ENCODE measurements around the gene NR5A2.
"Not testable (repeated sequence)": the region's sequence is repeated elsewhere in the genome, so short reads cannot be mapped to it uniquely, and the experiment has no call there.

The NR5A2 gene

DNA sequence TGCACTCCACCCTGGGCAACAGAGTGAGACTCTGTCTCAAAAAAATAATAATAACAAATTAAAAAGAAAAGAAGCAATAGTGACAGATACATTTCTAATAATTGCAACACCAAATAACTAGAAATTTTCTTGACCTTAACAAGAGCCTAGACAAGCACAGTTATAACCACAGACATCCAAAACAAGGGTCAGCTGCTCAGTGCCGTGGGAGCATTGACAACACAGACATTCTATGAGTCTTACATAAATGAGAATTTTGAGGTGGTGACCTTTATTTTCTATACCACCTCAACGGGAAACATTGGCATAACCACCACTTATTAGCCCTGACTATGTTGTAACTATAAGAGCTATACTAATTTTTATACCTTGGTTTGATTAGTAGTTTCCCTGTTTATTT is 156.1 kb downstream of the NR5A2 start:
- no peaks in the 10 kb centered on the region for H3K4me1 Mint-ChIP-seq
- no peak for DNase-seq
- H3K27me3 Mint-ChIP-seq, result peaks cover 15% of the 10 kb centered on the region
- no peak overlapping the region for H3K27ac Mint-ChIP-seq
- peaks cover 2% of the 10 kb centered on the region for H3K36me3 Mint-ChIP-seq
- no peak overlapping the region for H3K4me3 Mint-ChIP-seq
- no peaks in the 10 kb centered on the region for H3K9me3 Mint-ChIP-seq
- CTCF ChIA-PET, result no interaction called here

DNA sequence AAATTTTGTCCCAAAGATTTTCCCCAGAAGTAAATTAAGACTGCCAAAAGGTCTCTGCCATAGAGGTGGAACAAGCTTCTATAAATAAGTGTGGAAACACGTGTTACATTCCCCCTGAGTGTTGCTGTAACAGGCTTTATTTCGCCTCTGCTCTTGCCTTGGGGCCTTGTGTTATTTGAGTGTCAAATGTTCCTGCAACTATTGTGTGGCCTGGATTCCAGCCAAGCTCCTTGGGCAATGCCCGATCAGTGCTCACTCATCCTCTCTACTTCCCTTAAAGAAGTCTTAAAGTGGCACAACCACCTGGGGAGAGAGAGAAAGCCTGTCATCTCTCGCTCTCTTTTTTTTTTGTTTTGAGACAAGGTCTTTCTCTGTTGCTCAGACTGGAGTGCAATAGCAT is 156.7 kb downstream of the NR5A2 start:
- Mint-ChIP-seq H3K27ac (no peak overlapping the region), H3K9me3 (no peaks in the 10 kb centered on the region), H3K36me3 (peaks cover 2% of the 10 kb centered on the region), H3K4me1 (no peaks in the 10 kb centered on the region), H3K27me3 (peaks cover 15% of the 10 kb centered on the region), H3K4me3 (no peak overlapping the region)
- CTCF ChIA-PET, result no interaction called here
- no peak for DNase-seq

DNA sequence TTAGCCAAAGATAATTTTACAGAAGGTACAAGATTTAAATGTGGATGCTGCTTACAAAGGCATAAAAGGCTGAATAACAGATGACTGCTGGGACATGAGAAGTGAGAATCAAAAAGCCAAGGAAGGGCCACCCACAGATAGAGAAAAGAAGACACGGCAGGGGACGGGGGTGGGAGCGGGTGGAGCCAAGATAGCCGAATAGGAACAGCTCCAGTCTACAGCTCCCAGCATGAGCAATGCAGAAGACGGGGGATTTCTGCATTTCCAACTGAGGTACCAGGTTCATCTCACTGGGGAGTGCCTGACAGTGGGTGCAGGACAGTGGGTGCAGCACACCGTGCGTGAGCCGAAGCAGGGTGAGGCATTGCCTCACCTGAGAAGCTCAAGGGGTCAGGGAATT is 157.7 kb downstream of the NR5A2 start:
- H3K27ac Mint-ChIP-seq, DNase-seq, CTCF ChIA-PET, H3K4me1 Mint-ChIP-seq, H3K36me3 Mint-ChIP-seq, H3K4me3 Mint-ChIP-seq, H3K9me3 Mint-ChIP-seq: not testable (repeated sequence)
- H3K27me3 Mint-ChIP-seq, result peaks cover 13% of the 10 kb centered on the region

DNA sequence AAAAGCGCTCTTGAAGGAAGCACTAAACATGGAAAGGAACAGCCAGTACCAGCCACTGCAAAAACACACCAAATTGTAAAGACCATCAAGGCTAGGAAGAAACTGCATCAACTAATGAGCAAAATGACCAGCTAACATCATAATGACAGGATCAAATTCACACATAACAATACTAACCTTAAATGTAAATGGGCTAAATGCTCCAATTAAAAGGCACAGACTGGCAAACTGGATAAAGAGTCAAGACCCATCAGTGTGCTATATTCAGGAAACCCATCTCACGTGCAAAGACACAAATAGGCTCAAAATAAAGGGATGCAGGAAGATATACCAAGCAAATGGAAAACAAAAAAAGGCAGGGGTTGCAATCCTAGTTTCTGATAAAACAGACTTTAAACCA is 159.8 kb downstream of the NR5A2 start:
- H3K4me3 Mint-ChIP-seq, CTCF ChIA-PET, H3K4me1 Mint-ChIP-seq, H3K27me3 Mint-ChIP-seq, H3K9me3 Mint-ChIP-seq, H3K27ac Mint-ChIP-seq, H3K36me3 Mint-ChIP-seq, DNase-seq: not testable (repeated sequence)

DNA sequence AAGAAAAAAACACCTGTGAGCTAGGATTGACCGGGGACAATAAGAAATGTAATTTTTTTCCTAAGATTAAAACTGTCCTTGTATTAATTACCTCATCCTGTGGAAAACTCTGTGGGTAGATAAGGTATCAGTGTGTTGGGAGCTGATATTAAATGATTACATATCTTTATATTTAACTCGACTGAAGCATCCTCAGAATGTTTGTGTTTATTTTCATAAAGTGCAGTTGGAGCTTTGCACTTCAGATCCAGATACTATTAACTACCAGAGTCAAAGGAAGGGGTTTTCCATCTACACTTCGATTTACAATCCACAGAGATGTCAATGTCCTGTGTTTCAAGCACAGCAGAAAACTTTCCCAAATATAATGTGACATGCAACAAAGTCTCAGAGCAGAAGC is 164.5 kb downstream of the NR5A2 start:
- Mint-ChIP-seq H3K9me3 (peaks cover 2% of the 10 kb centered on the region), H3K4me1 (no peaks in the 10 kb centered on the region), H3K4me3 (no peak overlapping the region), H3K27ac (no peak overlapping the region), H3K27me3 (no peaks in the 10 kb centered on the region), H3K36me3 (no peaks in the 10 kb centered on the region)
- CTCF ChIA-PET, result no interaction called here
- DNase-seq, result no peak

DNA sequence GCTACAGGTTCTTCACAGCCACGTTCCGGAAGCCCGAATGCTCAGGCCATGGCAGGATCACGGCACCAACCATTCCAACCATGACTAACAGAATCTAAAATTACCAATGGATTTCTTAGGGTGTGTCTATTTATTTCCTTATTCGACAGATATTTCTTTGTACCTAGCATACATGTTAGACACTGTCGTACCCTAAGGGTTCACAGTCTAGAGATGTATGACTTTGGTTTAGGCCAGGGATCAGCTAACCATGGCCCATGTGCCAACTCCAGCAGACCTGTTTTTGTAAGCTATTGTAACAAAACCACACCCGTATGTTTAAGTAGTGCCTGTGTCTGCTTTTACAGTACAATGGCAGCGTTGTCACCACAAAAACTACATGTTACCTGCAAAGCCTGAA is 167.0 kb downstream of the NR5A2 start:
- Mint-ChIP-seq H3K36me3 (no peaks in the 10 kb centered on the region), H3K27me3 (peaks cover 5% of the 10 kb centered on the region), H3K4me3 (no peak overlapping the region), H3K27ac (no peak overlapping the region), H3K4me1 (no peaks in the 10 kb centered on the region), H3K9me3 (peaks cover 2% of the 10 kb centered on the region)
- CTCF ChIA-PET, result no interaction called here
- DNase-seq, result no peak

DNA sequence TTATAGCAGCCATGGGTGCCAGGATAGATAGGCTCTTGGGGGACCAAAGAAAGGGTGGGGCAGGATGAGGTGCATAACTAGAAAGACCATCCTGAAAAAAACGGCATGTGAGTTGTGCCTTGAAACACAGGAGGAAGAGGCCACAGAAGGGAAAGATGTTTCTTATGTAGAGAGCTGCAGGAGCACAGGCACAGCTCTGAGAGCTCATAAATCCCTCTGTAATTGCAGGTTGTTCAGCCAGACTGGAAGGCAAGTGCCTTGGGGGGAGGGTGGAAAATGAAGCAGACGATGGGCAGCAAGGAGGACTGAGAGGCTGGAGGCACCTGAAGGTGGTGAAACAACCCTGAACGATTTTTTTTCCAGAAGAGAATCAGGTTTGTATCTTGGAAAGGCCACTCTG is 170.7 kb downstream of the NR5A2 start:
- DNase-seq, result no peak
- Mint-ChIP-seq H3K4me1 (no peaks in the 10 kb centered on the region), H3K4me3 (no peak overlapping the region), H3K9me3 (no peaks in the 10 kb centered on the region), H3K36me3 (no peaks in the 10 kb centered on the region), H3K27me3 (peaks cover 15% of the 10 kb centered on the region), H3K27ac (no peak overlapping the region)
- CTCF ChIA-PET, result no interaction called here

DNA sequence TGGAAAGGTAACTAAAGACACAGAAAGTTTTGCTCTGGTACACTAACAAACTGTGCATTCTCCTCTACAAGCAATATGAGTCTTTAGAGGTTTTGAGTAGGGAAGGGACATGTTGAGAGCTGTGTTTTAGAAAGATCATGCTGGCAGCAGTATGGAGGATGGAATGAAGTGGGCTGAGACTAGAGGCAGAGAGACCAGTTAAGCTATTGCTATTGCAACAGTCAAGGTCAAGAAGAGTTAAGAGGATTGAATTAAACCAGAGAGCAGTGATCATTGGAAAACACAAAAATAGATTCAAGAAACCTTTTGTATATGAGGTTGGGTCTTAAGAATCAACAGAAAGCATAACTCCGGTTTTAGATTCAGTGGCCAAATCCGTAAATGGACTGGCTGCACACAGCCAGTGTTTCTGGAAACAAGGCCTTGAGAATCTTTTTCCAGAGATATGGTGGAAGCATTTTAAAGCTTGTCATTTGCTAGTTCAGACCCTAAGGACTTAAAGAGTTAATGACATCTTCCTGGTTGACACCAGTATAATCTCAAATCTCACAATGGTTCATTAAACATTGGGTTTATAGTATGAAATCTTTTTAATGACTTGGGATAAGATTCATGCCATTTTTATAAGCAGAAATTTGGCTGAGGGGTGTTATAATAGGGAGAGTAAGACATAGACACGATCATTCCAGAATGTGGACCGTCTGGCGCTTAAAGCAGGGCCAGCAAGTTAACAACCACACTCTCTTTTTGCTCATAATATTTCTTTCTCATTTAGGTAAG is 177.9 kb downstream of the NR5A2 start:
- no peaks in the 10 kb centered on the region for H3K36me3 Mint-ChIP-seq
- CTCF ChIA-PET, result no interaction called here
- peaks cover 10% of the 10 kb centered on the region for H3K27me3 Mint-ChIP-seq
- no peaks in the 10 kb centered on the region for H3K4me1 Mint-ChIP-seq
- no peaks in the 10 kb centered on the region for H3K9me3 Mint-ChIP-seq
- DNase-seq, result no peak
- no peak overlapping the region for H3K27ac Mint-ChIP-seq
- H3K4me3 Mint-ChIP-seq, result no peak overlapping the region

DNA sequence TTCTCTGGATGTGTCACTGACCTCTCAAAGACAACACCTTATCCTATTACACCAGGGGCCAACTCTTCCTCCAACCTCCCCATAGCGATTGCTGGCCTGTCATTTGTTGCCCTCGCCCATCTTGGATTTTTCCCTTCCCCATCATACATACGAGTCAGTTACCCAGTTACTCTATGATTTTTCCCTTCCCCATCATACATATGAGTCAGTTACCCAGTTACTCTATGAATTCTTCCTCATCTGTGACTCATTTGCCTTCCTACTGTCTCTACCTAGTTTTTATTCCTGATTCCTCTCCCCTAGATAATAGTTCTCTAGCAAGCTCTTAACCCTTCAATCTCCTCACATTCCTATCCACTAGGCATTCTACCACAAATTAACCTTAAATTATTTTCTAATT is 178.8 kb downstream of the NR5A2 start:
- Mint-ChIP-seq H3K27me3 (peaks cover 6% of the 10 kb centered on the region), H3K4me3 (no peak overlapping the region), H3K4me1 (no peaks in the 10 kb centered on the region), H3K27ac (no peak overlapping the region), H3K36me3 (no peaks in the 10 kb centered on the region), H3K9me3 (no peaks in the 10 kb centered on the region)
- no peak for DNase-seq
- CTCF ChIA-PET, result no interaction called here

DNA sequence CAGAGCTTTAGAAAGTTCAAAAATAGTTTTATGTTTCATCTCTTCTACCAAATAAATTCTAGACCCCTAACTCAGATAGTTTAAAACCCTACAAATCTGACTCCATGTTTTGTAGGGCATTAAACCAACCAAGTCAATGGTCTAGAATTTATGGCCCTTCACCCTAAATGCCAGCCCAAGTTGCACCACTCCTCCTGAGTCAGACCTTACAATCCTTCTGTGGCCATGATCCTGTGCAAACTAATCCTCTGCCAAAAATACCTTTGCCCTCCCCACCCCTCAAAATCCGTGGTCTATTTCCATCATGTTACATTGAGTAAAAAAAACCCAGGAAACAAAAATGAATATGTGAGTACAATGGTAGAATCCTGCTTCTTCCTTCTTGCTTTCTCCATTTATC is 179.3 kb downstream of the NR5A2 start:
- H3K9me3 Mint-ChIP-seq, result no peaks in the 10 kb centered on the region
- no peaks in the 10 kb centered on the region for H3K4me1 Mint-ChIP-seq
- H3K4me3 Mint-ChIP-seq, result no peak overlapping the region
- H3K27me3 Mint-ChIP-seq, result peaks cover 6% of the 10 kb centered on the region
- DNase-seq, result no peak
- no peaks in the 10 kb centered on the region for H3K36me3 Mint-ChIP-seq
- no peak overlapping the region for H3K27ac Mint-ChIP-seq
- CTCF ChIA-PET, result no interaction called here

DNA sequence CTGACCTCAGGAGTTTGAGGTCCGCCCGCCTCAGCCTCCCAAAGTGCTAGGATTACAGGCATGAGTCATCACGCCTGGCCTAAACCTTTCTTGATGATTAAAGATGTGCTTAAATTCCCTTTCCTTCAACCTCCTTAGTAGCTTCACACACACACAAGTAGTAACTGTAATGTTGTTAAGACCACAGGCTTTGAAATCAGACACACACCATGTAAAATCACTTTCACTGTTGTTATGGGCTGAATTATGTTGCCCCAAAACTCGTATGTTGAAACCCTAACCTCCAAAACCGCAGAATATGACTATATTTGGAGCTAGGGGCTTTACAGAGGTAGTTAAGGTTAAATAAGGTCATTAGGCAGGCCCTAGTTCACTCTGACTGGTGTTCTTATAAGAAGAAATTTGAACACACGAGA is 180.2 kb downstream of the NR5A2 start:
- no peak for DNase-seq
- H3K27ac Mint-ChIP-seq, result no peak overlapping the region
- H3K9me3 Mint-ChIP-seq, result no peaks in the 10 kb centered on the region
- no peak overlapping the region for H3K4me3 Mint-ChIP-seq
- H3K4me1 Mint-ChIP-seq, result no peaks in the 10 kb centered on the region
- CTCF ChIA-PET, result no interaction called here
- no peaks in the 10 kb centered on the region for H3K36me3 Mint-ChIP-seq
- peaks cover 2% of the 10 kb centered on the region for H3K27me3 Mint-ChIP-seq

DNA sequence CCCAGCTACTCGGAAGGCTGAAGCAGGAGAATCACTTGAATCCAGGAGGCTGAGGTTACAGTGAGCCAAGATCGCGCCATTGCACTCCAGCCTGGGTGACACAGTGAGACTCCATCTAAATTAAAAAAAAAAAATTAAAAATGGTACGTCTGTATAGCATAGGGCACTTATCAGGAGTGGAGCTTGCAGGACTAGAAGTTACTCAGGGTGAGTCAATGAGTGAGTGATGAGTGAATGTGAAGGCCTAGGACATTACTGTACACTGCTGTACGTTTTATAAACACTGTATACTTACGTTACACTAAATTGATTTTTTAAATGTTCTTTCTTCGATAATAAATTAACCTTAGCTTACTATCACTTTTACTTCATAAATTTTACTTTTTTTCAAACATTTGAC is 183.6 kb downstream of the NR5A2 start:
- no peak for DNase-seq
- CTCF ChIA-PET, result interaction anchor here (0.6 kb wide), 1 partner anchor 535 kb away, joined by 3 read pairs; no protein-coding TSS in a partner anchor
- H3K27me3 Mint-ChIP-seq, result peaks cover 3% of the 10 kb centered on the region
- no peaks in the 10 kb centered on the region for H3K4me1 Mint-ChIP-seq
- H3K4me3 Mint-ChIP-seq, result no peak overlapping the region
- no peaks in the 10 kb centered on the region for H3K36me3 Mint-ChIP-seq
- H3K9me3 Mint-ChIP-seq, result no peaks in the 10 kb centered on the region
- no peak overlapping the region for H3K27ac Mint-ChIP-seq

DNA sequence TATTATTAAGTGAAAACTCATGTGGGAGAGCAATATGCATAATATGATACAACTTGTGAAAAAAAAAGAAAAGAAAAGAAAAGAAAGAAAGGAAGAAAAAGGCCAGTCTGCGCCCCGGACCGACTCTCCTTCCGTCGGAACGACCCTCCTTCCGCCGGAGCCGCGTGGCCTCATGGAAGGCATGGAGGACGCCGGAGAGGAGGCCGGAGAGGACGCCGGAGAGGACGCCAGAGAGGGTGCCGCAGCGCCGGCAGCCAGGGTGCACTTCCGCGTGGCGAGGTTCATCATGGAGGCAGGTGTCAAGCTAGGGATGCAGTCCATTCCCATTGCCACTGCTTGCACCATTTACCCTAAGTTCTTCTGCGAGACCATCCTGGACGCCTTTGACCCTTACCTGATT is 185.9 kb downstream of the NR5A2 start:
- Mint-ChIP-seq H3K4me1 (peaks cover 9% of the 10 kb centered on the region), H3K27me3 (peaks cover 7% of the 10 kb centered on the region), H3K27ac (no peak overlapping the region), H3K9me3 (no peaks in the 10 kb centered on the region), H3K36me3 (no peaks in the 10 kb centered on the region), H3K4me3 (no peak overlapping the region)
- DNase-seq, result no peak
- CTCF ChIA-PET, result interaction anchor here (0.8 kb wide), 1 partner anchor 70 kb away, joined by 3 read pairs; no protein-coding TSS in a partner anchor

DNA sequence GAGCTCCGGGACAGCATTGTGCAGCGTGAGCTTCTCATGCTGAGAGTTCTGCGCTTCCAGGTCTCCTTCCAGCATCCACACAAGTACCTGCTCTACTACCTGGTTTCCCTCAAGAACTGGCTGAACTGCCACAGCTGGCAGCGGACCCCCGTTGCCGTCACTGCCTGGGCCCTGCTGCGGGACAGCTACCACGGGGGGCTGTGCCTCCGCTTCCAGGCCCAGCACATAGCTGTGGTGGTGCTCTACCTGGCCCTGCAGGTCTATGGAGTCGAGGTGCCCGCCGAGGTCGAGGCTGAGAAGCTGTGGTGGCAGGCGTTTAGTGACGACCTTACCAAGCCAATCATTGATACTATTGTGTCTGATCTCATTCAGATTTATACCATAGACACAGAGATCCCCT is 186.4 kb downstream of the NR5A2 start:
- Mint-ChIP-seq H3K4me3 (no peak overlapping the region), H3K4me1 (peaks cover 9% of the 10 kb centered on the region), H3K27me3 (peaks cover 7% of the 10 kb centered on the region), H3K9me3 (no peaks in the 10 kb centered on the region), H3K36me3 (no peaks in the 10 kb centered on the region), H3K27ac (no peak overlapping the region)
- CTCF ChIA-PET, result no interaction called here
- DNase-seq, result no peak

DNA sequence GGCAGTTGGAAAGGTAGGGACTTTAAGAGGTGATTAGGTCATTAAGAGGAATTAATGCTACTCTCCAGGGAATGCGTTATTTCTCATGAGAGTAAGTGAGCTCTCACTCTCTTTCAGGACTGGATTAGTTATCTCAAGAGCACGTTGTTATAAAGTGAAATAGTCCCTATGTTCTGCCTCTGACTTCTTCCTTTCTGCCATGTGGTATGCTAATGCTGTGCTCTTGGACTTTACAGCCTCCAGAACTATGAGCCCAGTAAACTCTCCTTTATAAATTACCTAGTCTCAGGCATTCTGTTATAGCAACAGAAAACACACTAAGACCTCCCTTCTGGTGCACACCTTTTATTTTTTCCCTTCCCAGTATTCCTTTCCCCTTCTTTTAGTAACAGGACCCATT is 187.8 kb downstream of the NR5A2 start:
- Mint-ChIP-seq H3K36me3 (no peaks in the 10 kb centered on the region), H3K27me3 (peaks cover 7% of the 10 kb centered on the region), H3K9me3 (no peaks in the 10 kb centered on the region), H3K4me1 (peaks cover 9% of the 10 kb centered on the region), H3K4me3 (no peak overlapping the region), H3K27ac (no peak overlapping the region)
- no peak for DNase-seq
- CTCF ChIA-PET, result no interaction called here

DNA sequence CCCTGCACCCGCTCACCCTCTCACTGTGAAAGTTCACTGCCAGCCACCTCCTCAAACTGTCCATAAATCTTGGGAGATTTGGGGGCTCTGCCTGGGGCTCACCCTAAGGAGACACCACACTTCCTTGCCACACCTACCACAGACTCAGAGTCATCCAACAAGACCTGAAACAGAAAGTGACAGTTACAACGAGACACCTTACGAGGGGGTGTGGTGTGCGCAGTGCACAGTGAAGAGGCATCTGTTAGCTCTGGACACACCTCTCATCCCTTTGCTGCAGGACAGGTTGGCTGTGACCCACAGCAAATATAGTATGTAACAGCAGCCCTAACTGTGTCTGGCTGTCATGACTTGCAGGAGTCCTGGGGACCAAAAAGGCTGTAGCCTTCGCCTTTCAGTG is 190.2 kb downstream of the NR5A2 start:
- no peak overlapping the region for H3K4me3 Mint-ChIP-seq
- no peak overlapping the region for H3K27ac Mint-ChIP-seq
- H3K4me1 Mint-ChIP-seq, result peaks cover 13% of the 10 kb centered on the region
- CTCF ChIA-PET, result no interaction called here
- DNase-seq, result peak; percentile 23
- no peaks in the 10 kb centered on the region for H3K36me3 Mint-ChIP-seq
- H3K27me3 Mint-ChIP-seq, result peaks cover 12% of the 10 kb centered on the region
- no peaks in the 10 kb centered on the region for H3K9me3 Mint-ChIP-seq
